Epithelial cell of esophagus (primary cell): Measurements from ENCODE around the gene ULK4.

ENCODE experiments used
- DNase-seq: peaks from one replicate; pipeline ENCODE4 v3.0.0; 2010; ENCODE audit warnings: low read depth
- H3K4me3 ChIP-seq: 2 replicates; pipeline ENCODE4 v1.5.1; 2011; ENCODE audit warnings: mild to moderate bottlenecking, low read length, control low read depth
- TF ChIP-seq, protein P1 (sequence below): IDR thresholded peaks from 2 replicates; pipeline ENCODE4 v1.5.1; 2011; ENCODE audit warnings: low read depth, mild to moderate bottlenecking, low read length, control low read depth, inconsistent platforms; ENCODE audit not compliant: insufficient read depth; ENCODE audit errors: missing control alignments

The ULK4 gene

DNA sequence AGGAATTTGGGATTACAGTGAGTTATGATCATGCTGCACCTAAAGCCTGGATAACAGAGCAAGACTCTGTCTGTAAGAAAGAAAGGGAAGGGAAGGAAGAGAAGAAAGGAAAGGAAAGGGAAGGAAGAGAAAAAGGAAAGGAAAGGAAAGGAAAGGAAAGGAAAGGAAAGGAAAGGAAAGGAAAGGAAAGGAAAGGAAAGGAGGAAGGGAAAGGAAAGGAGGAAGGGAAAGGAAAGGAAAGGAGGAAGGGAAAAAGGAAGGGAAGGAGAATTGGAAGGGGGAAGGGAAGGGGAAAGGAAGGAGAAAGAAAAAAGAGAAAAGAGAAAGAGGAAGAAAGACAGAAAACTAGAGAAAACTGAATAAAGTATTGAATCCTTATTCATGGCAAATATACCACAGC lies 359.8 kb downstream of the ULK4 start:
- H3K4me3 ChIP-seq, result no peak overlapping the region
- TF ChIP-seq, protein P1, sequence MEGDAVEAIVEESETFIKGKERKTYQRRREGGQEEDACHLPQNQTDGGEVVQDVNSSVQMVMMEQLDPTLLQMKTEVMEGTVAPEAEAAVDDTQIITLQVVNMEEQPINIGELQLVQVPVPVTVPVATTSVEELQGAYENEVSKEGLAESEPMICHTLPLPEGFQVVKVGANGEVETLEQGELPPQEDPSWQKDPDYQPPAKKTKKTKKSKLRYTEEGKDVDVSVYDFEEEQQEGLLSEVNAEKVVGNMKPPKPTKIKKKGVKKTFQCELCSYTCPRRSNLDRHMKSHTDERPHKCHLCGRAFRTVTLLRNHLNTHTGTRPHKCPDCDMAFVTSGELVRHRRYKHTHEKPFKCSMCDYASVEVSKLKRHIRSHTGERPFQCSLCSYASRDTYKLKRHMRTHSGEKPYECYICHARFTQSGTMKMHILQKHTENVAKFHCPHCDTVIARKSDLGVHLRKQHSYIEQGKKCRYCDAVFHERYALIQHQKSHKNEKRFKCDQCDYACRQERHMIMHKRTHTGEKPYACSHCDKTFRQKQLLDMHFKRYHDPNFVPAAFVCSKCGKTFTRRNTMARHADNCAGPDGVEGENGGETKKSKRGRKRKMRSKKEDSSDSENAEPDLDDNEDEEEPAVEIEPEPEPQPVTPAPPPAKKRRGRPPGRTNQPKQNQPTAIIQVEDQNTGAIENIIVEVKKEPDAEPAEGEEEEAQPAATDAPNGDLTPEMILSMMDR, result no peak
- DNase-seq, result no peak

- TF ChIP-seq, protein P1, result no peak
- no peak overlapping the region for H3K4me3 ChIP-seq
- no peak for DNase-seq
Observed at GRCh38 chr3:41601404-41601987, 360.4 kb downstream of the ULK4 start.

GRCh38 chr3:41600616-41601015 lies 361.3 kb downstream of the ULK4 start:
- DNase-seq, result no peak
- TF ChIP-seq, protein P1, result no peak

GRCh38 chr3:41599127-41599484 lies 362.8 kb downstream of the ULK4 start:
- DNase-seq, result no peak
- TF ChIP-seq, protein P1, result no peak
- H3K4me3 ChIP-seq, result no peak overlapping the region

More at GRCh38 chr3:41600616-41601015, 361.3 kb downstream of the ULK4 start:
- H3K4me3 ChIP-seq, result no peak overlapping the region

- DNase-seq, result no peak
- H3K4me3 ChIP-seq, result no peak overlapping the region
- TF ChIP-seq, protein P1, result no peak
Observed at GRCh38 chr3:41598402-41599126, 363.3 kb downstream of the ULK4 start.

DNA sequence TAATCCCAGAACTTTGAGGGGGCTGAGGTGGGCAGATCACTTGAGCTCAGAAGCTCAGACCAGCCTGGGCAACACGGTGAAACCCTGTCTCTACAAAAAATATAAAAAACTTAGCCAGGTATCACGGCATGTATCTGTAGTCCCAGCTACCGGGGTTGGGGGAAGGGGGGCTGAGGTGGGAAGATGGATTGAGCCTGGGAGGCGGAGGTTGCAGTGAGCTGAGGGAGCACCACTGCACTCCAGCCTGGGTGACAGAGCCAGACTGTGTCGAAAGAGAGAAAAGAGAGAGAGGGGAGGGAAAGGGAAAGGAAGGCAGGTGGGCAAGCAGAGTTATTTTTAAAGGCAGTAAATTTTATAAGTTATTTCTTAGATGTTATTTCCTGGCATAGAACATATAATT lies 368.1 kb downstream of the ULK4 start:
- no peak for DNase-seq
- TF ChIP-seq, protein P1, result no peak
- no peak overlapping the region for H3K4me3 ChIP-seq
